IMR-90 (cell line): ENCODE measurements around the gene CPB2. TPM values are rescaled to one million over a fixed set of nuclear protein-coding genes. Genes with fewer than 3 reads are reported as not detected.

Source experiments
- ATAC-seq: fragments of 200-7000 bp; cut with Tn5 transposase; 2 replicates; pipeline ENCODE4 v1.9.1; 2020; ENCODE audit warnings: low read depth, mild to moderate bottlenecking, moderate library complexity
- BruUV-seq: library from RNA; stranded (reverse); fragments of 400-500 nt; replicated peaks from 2 replicates; lab custom pipeline; 2021; lab: Mats Ljungman, UMichigan
- CTCF ChIA-PET: fragments of 300-600 bp; formaldehyde crosslinking; extraction: SDS; loops from one replicate; lab custom pipeline; 2021; ENCODE audit warnings: antibody characterized with exemption; lab: Yijun Ruan, JAX
- POLR2A ChIA-PET: fragments of 300-600 bp; sonication (Branson Sonifier 250); formaldehyde crosslinking; loops from one replicate; lab custom pipeline; 2022; ENCODE audit warnings: antibody characterized with exemption; ENCODE audit not compliant: unreplicated experiment; lab: Charles Lee
- DNase-seq: peaks from one replicate; pipeline ENCODE4 v3.0.0; 2013
- H2AFZ ChIP-seq: replicated peaks from 2 replicates; pipeline ENCODE3; 2013; ENCODE audit warnings: low read length, mild to moderate bottlenecking; ENCODE audit not compliant: poor library complexity
- H2AK5ac ChIP-seq: 2 replicates; pipeline ENCODE4 v1.6.1; 2013; ENCODE audit warnings: low read depth, low read length, inconsistent platforms
- H2AK9ac ChIP-seq: replicated peaks from 2 replicates; pipeline ENCODE3; 2013; ENCODE audit warnings: mild to moderate bottlenecking, low read depth, low read length, moderate library complexity; ENCODE audit not compliant: poor library complexity
- H2BK120ac ChIP-seq: 2 replicates; pipeline ENCODE4 v1.6.1; 2013; ENCODE audit warnings: low read depth, low read length, inconsistent platforms
- H2BK15ac ChIP-seq: 3 replicates; pipeline ENCODE4 v1.6.1; 2013; ENCODE audit warnings: low read depth, low read length, inconsistent platforms
- H2BK20ac ChIP-seq: 2 replicates; pipeline ENCODE4 v1.6.1; 2013; ENCODE audit warnings: low read depth, mild to moderate bottlenecking, inconsistent platforms, low read length, moderate library complexity
- H2BK5ac ChIP-seq: 2 replicates; pipeline ENCODE4 v1.6.1; 2013; ENCODE audit warnings: mild to moderate bottlenecking, low read depth, low read length, inconsistent platforms; ENCODE audit not compliant: poor library complexity, severe bottlenecking
- H3K14ac ChIP-seq: replicated peaks from 2 replicates; pipeline ENCODE4 v1.6.1; 2013; ENCODE audit warnings: low read depth, low read length, inconsistent platforms
- H3K18ac ChIP-seq: 2 replicates; pipeline ENCODE4 v1.6.1; 2013; ENCODE audit warnings: low read depth, low read length, control low read depth
- H3K23ac ChIP-seq: 2 replicates; pipeline ENCODE4 v1.6.1; 2013; ENCODE audit warnings: low read depth, low read length, inconsistent platforms
- H3K27ac ChIP-seq: 2 replicates; pipeline ENCODE4 v1.5.1; 2013; ENCODE audit warnings: mild to moderate bottlenecking, control low read depth, low read length; ENCODE audit not compliant: insufficient read depth
- H3K27me3 ChIP-seq: 2 replicates; pipeline ENCODE4 v1.6.1; 2013; ENCODE audit warnings: low read length; ENCODE audit not compliant: control insufficient read depth, insufficient read depth
- H3K36me3 ChIP-seq: 2 replicates; pipeline ENCODE4 v1.6.1; 2013; ENCODE audit warnings: low read length, mixed read lengths; ENCODE audit not compliant: control insufficient read depth, insufficient read depth
- H3K4ac ChIP-seq: 2 replicates; pipeline ENCODE4 v1.6.1; 2013; ENCODE audit warnings: low read depth, low read length, inconsistent platforms
- H3K4me1 ChIP-seq: 2 replicates; pipeline ENCODE4 v1.6.1; 2013; ENCODE audit warnings: low read length, mixed read lengths; ENCODE audit not compliant: control insufficient read depth, insufficient read depth
- H3K4me2 ChIP-seq: 2 replicates; pipeline ENCODE4 v1.6.1; 2013; ENCODE audit warnings: low read depth, mild to moderate bottlenecking, control low read depth, low read length, moderate library complexity
- H3K4me3 ChIP-seq: 2 replicates; pipeline ENCODE4 v1.5.1; 2013; ENCODE audit warnings: low read depth, mild to moderate bottlenecking, control low read depth, low read length, moderate library complexity; ENCODE audit not compliant: insufficient read depth
- H3K56ac ChIP-seq: 2 replicates; pipeline ENCODE4 v1.6.1; 2013; ENCODE audit warnings: low read length, inconsistent platforms; ENCODE audit not compliant: insufficient read depth; ENCODE audit errors: extremely low read depth
- H3K79me1 ChIP-seq, 2 experiments: 2 replicates each; pipeline ENCODE4 v1.6.1; 2013; ENCODE audit warnings: low read length in 2 of 2, inconsistent platforms in 1 of 2, low read depth in 1 of 2
- H3K9ac ChIP-seq: 2 replicates; pipeline ENCODE4 v1.6.1; 2013; ENCODE audit warnings: low read depth, low read length, control low read depth
- H3K9me1 ChIP-seq: 2 replicates; pipeline ENCODE4 v1.6.1; 2013; ENCODE audit warnings: low read length, inconsistent platforms; ENCODE audit not compliant: insufficient read depth
- H3K9me3 ChIP-seq: 2 replicates; pipeline ENCODE4 v1.6.1; 2013; ENCODE audit warnings: low read length; ENCODE audit not compliant: control insufficient read depth, insufficient read depth
- H4K20me1 ChIP-seq: 2 replicates; pipeline ENCODE4 v1.6.1; 2013; ENCODE audit warnings: low read length, inconsistent platforms; ENCODE audit not compliant: insufficient read depth
- H4K5ac ChIP-seq: 2 replicates; pipeline ENCODE4 v1.6.1; 2013; ENCODE audit warnings: mild to moderate bottlenecking, low read depth, low read length, control low read depth
- H4K8ac ChIP-seq, 2 experiments: 2 replicates each; pipeline ENCODE4 v1.6.1; 2013; ENCODE audit warnings: low read depth in 2 of 2, low read length in 2 of 2, control low read depth in 1 of 2, inconsistent platforms in 1 of 2
- H4K91ac ChIP-seq: 2 replicates; pipeline ENCODE4 v1.6.1; 2013; ENCODE audit warnings: low read depth, low read length, inconsistent platforms; ENCODE audit not compliant: insufficient read depth
- BHLHE40 ChIP-seq: fragments of 150-350 bp; IDR thresholded peaks from 2 replicates; pipeline ENCODE4 v1.6.1; 2016; ENCODE audit warnings: mild to moderate bottlenecking, low read depth, low read length
- CEBPB ChIP-seq: IDR thresholded peaks from 2 replicates; pipeline ENCODE4 v1.6.1; 2012; ENCODE audit warnings: low read depth, low read length, improper control_type of control experiment
- CHD1 ChIP-seq: IDR thresholded peaks from 2 replicates; pipeline ENCODE4 v1.6.1; 2012; ENCODE audit warnings: low read depth, low read length, improper control_type of control experiment
- FOS ChIP-seq: fragments of 150-350 bp; IDR thresholded peaks from 2 replicates; pipeline ENCODE4 v1.6.1; 2016; ENCODE audit warnings: low read depth, low read length
- MAFK ChIP-seq: IDR thresholded peaks from 2 replicates; pipeline ENCODE4 v1.6.1; 2012; ENCODE audit warnings: low read depth, low read length, improper control_type of control experiment
- MAZ ChIP-seq: IDR thresholded peaks from 2 replicates; pipeline ENCODE4 v1.6.1; 2012; ENCODE audit warnings: low read depth, mild to moderate bottlenecking, low read length, improper control_type of control experiment, moderate library complexity, borderline replicate concordance
- MXI1 ChIP-seq: IDR thresholded peaks from 2 replicates; pipeline ENCODE4 v1.6.1; 2012; ENCODE audit warnings: low read depth, mild to moderate bottlenecking, low read length, moderate library complexity, borderline replicate concordance
- NFE2L2 ChIP-seq: fragments of 150-350 bp; IDR thresholded peaks from 2 replicates; pipeline ENCODE4 v1.6.1; 2016; ENCODE audit warnings: low read depth, mild to moderate bottlenecking, low read length
- POLR2A ChIP-seq: IDR thresholded peaks from 2 replicates; pipeline ENCODE4 v1.6.1; 2012; ENCODE audit warnings: mild to moderate bottlenecking, low read depth, low read length
- RAD21 ChIP-seq: IDR thresholded peaks from 2 replicates; pipeline ENCODE4 v1.6.1; 2012; ENCODE audit warnings: low read length, improper control_type of control experiment
- RCOR1 ChIP-seq: IDR thresholded peaks from 2 replicates; pipeline ENCODE4 v1.6.1; 2012; ENCODE audit warnings: mild to moderate bottlenecking, low read length, improper control_type of control experiment; ENCODE audit not compliant: insufficient replicate concordance
- RFX5 ChIP-seq: IDR thresholded peaks from 2 replicates; pipeline ENCODE4 v1.8.0; 2012; ENCODE audit warnings: low read depth, mild to moderate bottlenecking, low read length, moderate library complexity
- SMC3 ChIP-seq: fragments of 150-350 bp; IDR thresholded peaks from 2 replicates; pipeline ENCODE4 v1.6.1; 2016; ENCODE audit warnings: low read depth, mild to moderate bottlenecking, antibody characterized with exemption, low read length, moderate library complexity
- WGBS, 2 experiments: methylation state at CpG; one replicate each; pipeline versions ENCODE4 v1.1.5 to v1.1.7; 2013; ENCODE audit warnings: missing lambda C conversion rate in 2 of 2; ENCODE audit not compliant: insufficient read length in 1 of 2; ENCODE audit errors: extremely low coverage in 2 of 2; 5-methylcytosine and 5-hydroxymethylcytosine counted together
- dilution Hi-C: fragments of 300-500 bp; cut with HindIII; formaldehyde crosslinking; loops from one replicate; pipeline ENCODE4 v1.14.3; 2018; ENCODE audit warnings: low sequenced_read_pairs; ENCODE audit not compliant: unreplicated experiment
- in situ Hi-C: fragments of 300-500 bp; cut with MboI; formaldehyde crosslinking; loops from 3 replicates; pipeline ENCODE4 v1.14.3; 2019; ENCODE audit warnings: low sequenced_read_pairs, inconsistent platforms, mixed read lengths
- intact Hi-C: fragments of 100-400 bp; cut with micrococcal nuclease; formaldehyde crosslinking; loops from 2 replicates; pipeline ENCODE4 v1.10.0; 2022
- polyA plus RNA-seq, 3 experiments: library from polyadenylated mRNA; depleted of rRNA; stranded (reverse); fragments of >200 nt; gene quantifications; 2 replicates each; pipeline ENCODE4 v1.2.3, GENCODE V29; 2012; ENCODE audit warnings: low replicate concordance in 1 of 3
- total RNA-seq: library from RNA; depleted of rRNA; stranded (reverse); fragments of >200 nt; gene quantifications from 2 replicates; pipeline ENCODE4 v1.2.3, GENCODE V29; 2012
- TF ChIP-seq, protein P1 (sequence below): fragments of 150-350 bp; IDR thresholded peaks from 2 replicates; pipeline ENCODE4 v1.6.1; 2016; ENCODE audit warnings: low read depth, mild to moderate bottlenecking, low read length, moderate library complexity, borderline replicate concordance
- TF ChIP-seq, protein P2 (sequence below): fragments of 150-350 bp; IDR thresholded peaks from 2 replicates; pipeline ENCODE4 v1.6.1; 2017; ENCODE audit warnings: mild to moderate bottlenecking, antibody characterized with exemption, low read length, low read depth
- TF ChIP-seq, protein P3 (sequence below): conservative IDR thresholded peaks from 2 replicates; pipeline ENCODE4 v1.5.1; 2012; ENCODE audit warnings: mild to moderate bottlenecking, low read depth, low read length, improper control_type of control experiment

CPB2 gene
- total and polyA plus RNA-seq, 2 of the 4 experiments (the other 2 are of a cell fraction): not detected

DNA sequence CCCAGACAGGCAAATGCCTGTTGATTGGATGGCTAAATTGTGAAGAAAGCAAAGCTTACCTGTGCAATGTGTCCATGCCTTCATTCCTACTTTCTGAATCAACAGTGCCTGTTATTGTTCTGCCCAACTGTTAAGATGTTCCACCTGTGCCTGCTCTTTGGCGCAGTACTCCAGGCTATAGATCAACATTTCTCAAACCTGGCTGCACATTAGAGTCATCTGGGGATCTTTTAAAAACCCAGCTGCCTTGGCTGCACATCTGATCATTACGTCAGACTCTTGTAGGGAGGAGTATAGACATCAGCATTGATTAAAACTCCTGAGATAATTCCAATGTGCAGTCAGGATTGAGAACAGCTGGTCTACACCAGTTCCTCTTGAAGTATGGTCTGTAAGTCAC, 16.2 kb upstream of the CPB2 start:
- CTCF ChIA-PET: no interaction called here
- no peak overlapping the region for H3K56ac ChIP-seq
- no peaks in the 10 kb centered on the region for H4K20me1 ChIP-seq
- H3K4me2 ChIP-seq: no peak overlapping the region
- no peak overlapping the region for H4K91ac ChIP-seq
- no peak overlapping the region for H3K23ac ChIP-seq
- no peak overlapping the region for H2AK9ac ChIP-seq
- no peak overlapping the region for H2AFZ ChIP-seq
- H3K14ac ChIP-seq: no peak overlapping the region
- no peak overlapping the region for H3K18ac ChIP-seq
- H2BK20ac ChIP-seq: no peak overlapping the region
- no peaks in the 10 kb centered on the region for H3K79me1 ChIP-seq
- H2BK5ac ChIP-seq: no peak overlapping the region
- H3K4me3 ChIP-seq: no peak overlapping the region
- TF ChIP-seq RFX5 (no peak), FOS (no peak), SMC3 (no peak), POLR2A (no peak), CEBPB (no peak), MAZ (no peak), RAD21 (no peak), NFE2L2 (no peak), CHD1 (no peak), MAFK (no peak), RCOR1 (no peak), MXI1 (no peak), BHLHE40 (no peak)
- TF ChIP-seq, protein P1, sequence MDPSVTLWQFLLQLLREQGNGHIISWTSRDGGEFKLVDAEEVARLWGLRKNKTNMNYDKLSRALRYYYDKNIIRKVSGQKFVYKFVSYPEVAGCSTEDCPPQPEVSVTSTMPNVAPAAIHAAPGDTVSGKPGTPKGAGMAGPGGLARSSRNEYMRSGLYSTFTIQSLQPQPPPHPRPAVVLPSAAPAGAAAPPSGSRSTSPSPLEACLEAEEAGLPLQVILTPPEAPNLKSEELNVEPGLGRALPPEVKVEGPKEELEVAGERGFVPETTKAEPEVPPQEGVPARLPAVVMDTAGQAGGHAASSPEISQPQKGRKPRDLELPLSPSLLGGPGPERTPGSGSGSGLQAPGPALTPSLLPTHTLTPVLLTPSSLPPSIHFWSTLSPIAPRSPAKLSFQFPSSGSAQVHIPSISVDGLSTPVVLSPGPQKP: no peak
- TF ChIP-seq, protein P2, sequence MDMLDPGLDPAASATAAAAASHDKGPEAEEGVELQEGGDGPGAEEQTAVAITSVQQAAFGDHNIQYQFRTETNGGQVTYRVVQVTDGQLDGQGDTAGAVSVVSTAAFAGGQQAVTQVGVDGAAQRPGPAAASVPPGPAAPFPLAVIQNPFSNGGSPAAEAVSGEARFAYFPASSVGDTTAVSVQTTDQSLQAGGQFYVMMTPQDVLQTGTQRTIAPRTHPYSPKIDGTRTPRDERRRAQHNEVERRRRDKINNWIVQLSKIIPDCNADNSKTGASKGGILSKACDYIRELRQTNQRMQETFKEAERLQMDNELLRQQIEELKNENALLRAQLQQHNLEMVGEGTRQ: no peak
- TF ChIP-seq, protein P3, sequence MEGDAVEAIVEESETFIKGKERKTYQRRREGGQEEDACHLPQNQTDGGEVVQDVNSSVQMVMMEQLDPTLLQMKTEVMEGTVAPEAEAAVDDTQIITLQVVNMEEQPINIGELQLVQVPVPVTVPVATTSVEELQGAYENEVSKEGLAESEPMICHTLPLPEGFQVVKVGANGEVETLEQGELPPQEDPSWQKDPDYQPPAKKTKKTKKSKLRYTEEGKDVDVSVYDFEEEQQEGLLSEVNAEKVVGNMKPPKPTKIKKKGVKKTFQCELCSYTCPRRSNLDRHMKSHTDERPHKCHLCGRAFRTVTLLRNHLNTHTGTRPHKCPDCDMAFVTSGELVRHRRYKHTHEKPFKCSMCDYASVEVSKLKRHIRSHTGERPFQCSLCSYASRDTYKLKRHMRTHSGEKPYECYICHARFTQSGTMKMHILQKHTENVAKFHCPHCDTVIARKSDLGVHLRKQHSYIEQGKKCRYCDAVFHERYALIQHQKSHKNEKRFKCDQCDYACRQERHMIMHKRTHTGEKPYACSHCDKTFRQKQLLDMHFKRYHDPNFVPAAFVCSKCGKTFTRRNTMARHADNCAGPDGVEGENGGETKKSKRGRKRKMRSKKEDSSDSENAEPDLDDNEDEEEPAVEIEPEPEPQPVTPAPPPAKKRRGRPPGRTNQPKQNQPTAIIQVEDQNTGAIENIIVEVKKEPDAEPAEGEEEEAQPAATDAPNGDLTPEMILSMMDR: no peak
- no peak overlapping the region for H3K4ac ChIP-seq
- H2AK5ac ChIP-seq: no peak overlapping the region
- H3K36me3 ChIP-seq: no peaks in the 10 kb centered on the region
- no peak overlapping the region for H3K9ac ChIP-seq
- ATAC-seq: no peak
- H4K8ac ChIP-seq: no peak overlapping the region
- intact Hi-C loops: no loop called here
- WGBS, 2 experiments: 100% methylated on average over 1 of the region's 2 CpGs; no CpG with 5 or more reads in 1 of the 2 experiments
- H2BK15ac ChIP-seq: no peak overlapping the region
- H2BK120ac ChIP-seq: no peak overlapping the region
- dilution Hi-C loops: no loop called here
- H4K5ac ChIP-seq: no peak overlapping the region
- POLR2A ChIA-PET: no interaction called here
- no peaks in the 10 kb centered on the region for H3K9me3 ChIP-seq
- H3K27me3 ChIP-seq: peaks cover 6% of the 10 kb centered on the region
- no peaks in the 10 kb centered on the region for H3K9me1 ChIP-seq
- H3K4me1 ChIP-seq: no peaks in the 10 kb centered on the region
- DNase-seq: no peak
- no TSS peak for BruUV-seq
- H3K27ac ChIP-seq: no peak overlapping the region
- in situ Hi-C loops: loop anchor here (10.0 kb wide), 1 partner anchor 496 kb away; no protein-coding TSS in a partner anchor
